ENCODE measurements around the gene CDC42EP5.
"Not testable (repeated sequence)": the region's sequence is repeated elsewhere in the genome, so short reads cannot be mapped to it uniquely, and the experiment has no call there.

Gene CDC42EP5
- total RNA-seq, result 0 reads per million in 3 experiments

GRCh38 chr19:54473071-54473891, at the start of gene CDC42EP5:
Gene CDC42EP5, minus strand, starts transcription at chr19:54473296. Its CDS starts 7,749 bp downstream, at chr19:54465547.
- no peak for DNase-seq

GRCh38 chr19:54521860-54522513, 48.9 kb upstream of the CDC42EP5 start:
- no peak for DNase-seq

GRCh38 chr19:54521022-54521859, 48.1 kb upstream of the CDC42EP5 start:
- DNase-seq, result no peak

GRCh38 chr19:54518844-54519243, 45.7 kb upstream of the CDC42EP5 start:
- DNase-seq, result peak; percentile 16

- DNase-seq, result peak; percentile 18
Observed at GRCh38 chr19:54517483-54517882, 44.4 kb upstream of the CDC42EP5 start.

- DNase-seq, result no peak
Observed at GRCh38 chr19:54515156-54515555, 42.1 kb upstream of the CDC42EP5 start.

GRCh38 chr19:54509200-54509940, 36.3 kb upstream of the CDC42EP5 start:
- DNase-seq, result not testable (repeated sequence)

GRCh38 chr19:54508487-54508886, 35.4 kb upstream of the CDC42EP5 start:
- DNase-seq, result not testable (repeated sequence)

- no peak for DNase-seq
Observed at GRCh38 chr19:54507824-54508223, 34.7 kb upstream of the CDC42EP5 start.

- DNase-seq, result not testable (repeated sequence)
Observed at GRCh38 chr19:54507038-54507717, 34.1 kb upstream of the CDC42EP5 start.

GRCh38 chr19:54506079-54506478, 33.0 kb upstream of the CDC42EP5 start:
- no peak for DNase-seq

GRCh38 chr19:54505542-54505941, 32.4 kb upstream of the CDC42EP5 start:
- DNase-seq, result not testable (repeated sequence)

GRCh38 chr19:54502518-54503048, 29.5 kb upstream of the CDC42EP5 start, which contains the start of gene LAIR2:
Gene LAIR2, plus strand, starts transcription at chr19:54502831. Its CDS starts 88 bp downstream, at chr19:54502919.
- no peak for DNase-seq

- not testable (repeated sequence) for DNase-seq
Observed at GRCh38 chr19:54498451-54498772, 25.3 kb upstream of the CDC42EP5 start.

- peak; percentile 14 for DNase-seq
Observed at GRCh38 chr19:54497747-54498450, 24.8 kb upstream of the CDC42EP5 start.

- DNase-seq, result not testable (repeated sequence)
Observed at GRCh38 chr19:54495284-54495683, 22.2 kb upstream of the CDC42EP5 start.

GRCh38 chr19:54493967-54494585, 21.0 kb upstream of the CDC42EP5 start:
- no peak for DNase-seq

GRCh38 chr19:54493056-54493455, 20.0 kb upstream of the CDC42EP5 start:
- not testable (repeated sequence) for DNase-seq

GRCh38 chr19:54492568-54492967, 19.5 kb upstream of the CDC42EP5 start:
- no peak for DNase-seq

- no peak for DNase-seq
Observed at GRCh38 chr19:54489766-54490165, 16.7 kb upstream of the CDC42EP5 start.

Measured in central memory CD4-positive, alpha-beta T cell (primary cell).